Measurements from ENCODE around the gene VAV3.
A peak's percentile ranks its signal among the peaks of the same experiment; 100 is the strongest.

VAV3 gene

GRCh38 chr1:107552781-107553180 lies 412.2 kb downstream of the VAV3 start:
- DNase-seq, result no peak

DNA sequence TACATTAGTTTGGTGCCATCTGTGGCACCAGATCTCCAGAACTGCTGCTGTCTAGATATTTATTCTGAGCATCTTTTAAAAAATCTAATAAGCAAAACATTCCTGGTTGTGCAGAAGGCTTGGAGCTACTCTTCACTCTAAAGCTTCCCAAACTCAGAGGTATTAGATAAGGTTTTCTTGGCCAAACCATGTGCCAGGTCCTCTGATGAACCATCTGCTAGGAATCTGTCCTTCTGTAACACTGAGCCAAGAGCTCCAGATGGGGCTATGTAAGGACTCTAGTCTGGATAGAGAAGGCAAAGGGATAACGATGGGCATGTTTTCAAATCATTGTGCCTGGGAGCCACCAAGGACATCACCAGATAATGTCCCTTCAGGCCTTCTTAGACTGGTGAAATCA lies 413.5 kb downstream of the VAV3 start:
- no peak for DNase-seq

DNA sequence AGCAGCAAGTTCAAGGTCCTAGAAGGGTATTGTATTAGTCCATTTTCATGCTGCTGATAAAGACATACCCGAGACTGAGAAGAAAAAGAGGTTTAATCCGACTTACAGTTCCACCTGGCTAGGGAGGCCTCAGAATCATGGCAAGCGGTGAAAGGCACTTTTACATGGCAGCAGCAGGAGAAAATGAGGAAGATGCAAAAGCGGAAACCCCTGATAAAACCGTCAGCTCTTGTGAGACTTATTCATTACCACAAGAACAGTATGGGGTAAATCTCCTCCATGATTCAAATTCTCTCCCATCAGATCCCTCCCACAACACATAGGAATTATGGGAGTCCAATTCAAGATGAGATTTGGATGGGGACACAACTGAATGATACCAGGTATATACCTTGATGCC lies 414.6 kb downstream of the VAV3 start:
- DNase-seq, result no peak

GRCh38 chr1:107549152-107549810 lies 415.7 kb downstream of the VAV3 start:
- DNase-seq, result no peak

DNA sequence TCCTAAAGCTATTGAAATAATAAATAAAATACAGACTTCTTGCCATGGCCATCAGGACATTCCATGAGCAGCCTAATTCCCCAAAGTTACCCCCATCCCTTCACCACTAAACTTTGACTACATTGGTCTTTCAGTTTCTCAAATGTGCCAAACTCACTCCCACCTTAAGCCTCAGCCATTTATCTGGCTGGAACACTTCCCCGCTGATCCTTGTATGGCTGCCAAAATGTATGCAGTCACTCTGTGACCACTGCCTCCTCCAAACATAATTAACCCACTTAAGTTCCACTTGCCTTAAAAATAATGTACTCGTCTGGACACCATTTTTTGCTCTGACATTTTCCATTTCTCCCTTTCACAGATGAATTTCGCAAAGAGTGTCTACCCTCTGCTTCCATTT lies 416.7 kb downstream of the VAV3 start:
- no peak for DNase-seq

- no peak for DNase-seq
Measured at GRCh38 chr1:107547363-107548155, 417.4 kb downstream of the VAV3 start.

DNA sequence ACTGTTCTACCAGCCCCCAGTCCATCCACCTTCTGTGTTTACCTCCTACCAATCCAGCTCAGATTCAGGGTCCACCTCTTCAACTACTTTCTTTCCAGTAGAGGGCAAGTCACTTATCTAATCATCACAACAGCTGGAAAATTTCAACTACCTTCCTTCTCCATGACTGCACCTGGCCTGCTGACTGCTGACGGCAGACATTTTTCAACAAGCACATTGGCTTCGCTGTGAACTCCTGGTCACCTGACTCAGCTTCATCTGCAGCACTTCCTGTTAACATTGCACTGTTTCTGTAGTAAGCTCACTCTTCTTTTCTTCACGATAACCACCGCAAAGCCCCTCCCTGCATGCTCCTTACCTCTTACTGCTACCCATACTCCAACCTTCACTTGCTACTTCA lies 418.4 kb downstream of the VAV3 start:
- no peak for DNase-seq

DNA sequence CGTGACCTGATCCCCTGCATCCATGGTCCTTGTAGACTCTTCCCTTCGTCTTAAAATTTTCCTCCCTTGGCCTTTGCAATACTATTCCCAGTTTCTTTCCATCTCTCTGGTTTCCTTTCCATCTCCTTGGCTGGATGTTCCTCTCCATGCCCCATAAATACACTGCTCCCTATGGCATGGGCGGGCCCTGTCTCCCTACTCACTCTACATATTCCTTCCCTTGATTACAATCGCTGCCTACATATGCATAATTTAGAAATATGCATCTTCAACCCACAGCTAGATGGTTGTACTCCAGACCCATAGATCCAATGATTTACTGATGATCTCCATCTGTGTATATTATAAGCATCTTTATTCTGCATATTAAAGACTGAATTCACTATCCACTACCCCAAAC lies 419.1 kb downstream of the VAV3 start:
- DNase-seq, result no peak

DNA sequence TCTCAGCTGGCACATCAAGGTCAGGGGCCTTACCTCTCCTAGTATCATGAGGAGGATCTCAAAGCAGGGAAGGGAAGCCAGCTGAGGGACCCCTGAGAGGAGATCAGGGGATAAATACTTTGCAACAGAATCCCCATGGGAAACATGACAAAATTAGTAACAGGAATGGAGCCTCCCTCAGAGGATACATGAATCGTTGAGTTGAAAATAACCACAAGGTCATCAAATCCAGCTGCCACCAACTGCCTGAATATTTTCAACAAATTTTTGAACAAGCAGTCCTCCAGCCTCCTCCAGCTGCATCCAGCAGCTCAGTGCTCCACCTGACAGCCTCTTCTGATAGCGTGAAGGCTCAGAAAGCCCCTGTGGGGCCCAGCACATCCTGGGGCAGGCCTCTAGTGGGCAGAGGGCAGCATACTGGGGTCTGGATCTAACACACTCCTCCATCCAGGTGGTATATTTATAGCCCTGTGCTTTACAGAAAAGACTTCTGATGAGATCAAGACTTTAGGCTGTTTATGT lies 419.9 kb downstream of the VAV3 start:
- no peak for DNase-seq

DNA sequence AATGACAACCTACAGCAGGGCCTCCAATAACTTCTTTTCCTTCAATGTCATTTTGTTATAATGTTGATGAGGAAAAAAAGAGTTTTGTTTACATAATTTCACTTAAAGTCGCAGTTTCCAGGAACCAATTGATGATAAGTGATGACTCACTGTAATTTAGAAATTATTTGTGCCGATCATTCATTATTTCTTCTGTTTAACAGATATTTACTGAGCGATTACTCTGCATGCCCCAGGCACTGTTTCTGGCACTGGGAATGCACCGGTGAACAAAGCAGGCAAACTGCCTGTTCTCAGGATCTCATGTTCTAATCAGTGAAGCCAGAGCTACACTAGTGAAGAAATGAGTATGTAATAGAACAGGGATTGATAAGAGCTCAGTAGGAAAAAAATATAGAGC lies 420.7 kb downstream of the VAV3 start:
- DNase-seq, result no peak

- no peak for DNase-seq
Measured at GRCh38 chr1:107541412-107541811, 423.6 kb downstream of the VAV3 start.

DNA sequence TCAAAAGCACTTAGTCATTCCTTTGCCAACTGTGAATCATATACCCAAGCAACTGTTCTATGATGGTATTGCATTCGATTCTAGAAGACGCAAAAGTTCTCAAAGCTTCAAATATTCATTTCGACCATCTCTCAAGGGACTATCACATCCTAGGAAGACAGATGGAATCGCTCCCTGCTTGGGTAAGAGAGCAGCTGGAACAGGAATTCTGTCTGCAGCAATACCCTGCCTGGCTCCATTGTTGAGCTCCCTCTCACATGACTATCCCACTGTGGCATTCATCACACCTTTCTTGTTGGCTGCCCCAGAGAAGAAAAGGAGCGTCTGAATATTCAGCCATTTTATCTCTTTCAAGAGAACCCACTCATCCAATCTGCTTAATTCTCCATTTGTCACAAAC lies 426.5 kb downstream of the VAV3 start:
- DNase-seq, result no peak

DNA sequence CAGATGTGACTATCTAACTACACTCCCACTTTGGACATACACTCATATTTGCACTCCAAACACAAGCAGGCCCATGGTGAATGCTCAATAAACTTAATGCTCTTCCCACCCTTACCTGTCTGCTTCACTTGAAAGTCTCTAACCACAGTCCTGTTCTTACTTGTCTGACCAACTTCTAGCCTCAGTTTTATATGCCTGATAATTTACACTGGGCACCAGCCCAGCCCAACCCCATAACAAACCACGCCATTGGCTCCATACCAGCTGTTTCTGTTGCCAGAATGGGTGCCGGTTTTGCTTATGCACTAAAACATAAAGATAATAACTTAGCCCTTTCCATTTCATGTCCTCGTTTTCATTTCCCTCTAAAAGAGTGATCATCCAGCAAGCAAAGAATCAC lies 428.7 kb downstream of the VAV3 start:
- DNase-seq, result peak; percentile 67

DNA sequence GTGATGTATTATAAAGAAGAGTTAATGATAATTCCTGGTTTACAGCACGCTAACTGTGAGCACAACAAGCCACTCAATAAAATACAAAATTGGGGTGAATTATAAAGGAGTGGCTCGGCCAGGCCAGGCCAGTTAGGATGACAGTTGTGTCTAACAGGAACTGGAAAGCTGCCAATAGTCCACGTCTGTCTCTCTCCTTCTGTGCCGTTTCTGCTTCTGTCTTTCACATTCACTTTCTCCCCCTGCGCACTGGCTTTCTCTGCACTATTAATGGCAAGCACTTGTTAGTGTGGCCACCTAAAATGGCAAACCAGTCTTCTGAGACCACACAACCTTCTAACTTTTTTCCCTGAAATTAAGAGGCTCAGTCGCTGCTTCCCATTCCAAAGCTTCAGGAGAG lies 429.9 kb downstream of the VAV3 start:
- DNase-seq, result peak; percentile 56

DNA sequence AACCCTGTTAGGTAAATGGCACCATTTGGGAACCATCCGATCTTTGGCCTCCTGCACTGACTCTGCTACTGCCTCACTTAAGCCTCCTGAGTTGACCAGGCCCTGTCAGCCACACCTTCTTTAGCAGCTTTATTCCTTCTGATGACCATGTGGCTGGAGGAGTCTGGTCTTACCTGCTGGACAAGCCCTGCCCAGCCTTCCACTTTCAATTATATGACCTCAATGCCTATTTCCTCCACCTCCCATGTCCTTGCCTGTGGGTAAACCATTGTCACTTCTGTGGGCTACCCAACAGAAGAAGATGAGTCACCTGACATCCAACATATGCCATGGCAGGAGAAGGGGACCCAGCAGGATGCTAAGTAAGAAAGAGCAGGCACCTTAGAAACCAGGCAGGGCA lies 430.3 kb downstream of the VAV3 start:
- no peak for DNase-seq

DNA sequence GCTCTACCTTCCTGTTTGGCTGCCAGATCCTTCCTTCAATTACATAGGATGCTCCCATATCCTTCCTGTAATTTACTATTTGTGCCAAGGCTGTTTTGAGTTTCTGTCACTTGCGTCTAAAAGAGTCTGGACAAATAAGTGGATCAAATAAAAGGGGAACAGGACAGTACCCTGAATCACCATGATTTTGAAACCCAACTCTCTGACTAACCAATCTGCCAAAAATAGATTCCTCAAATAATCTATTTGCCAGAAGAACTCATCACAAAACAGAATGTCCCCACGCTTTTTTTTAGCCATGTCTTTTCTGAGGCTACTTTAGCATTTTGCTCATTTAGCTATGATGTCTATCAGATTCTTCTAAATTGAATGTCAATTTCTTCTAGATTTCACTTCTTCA lies 431.5 kb downstream of the VAV3 start:
- no peak for DNase-seq

DNA sequence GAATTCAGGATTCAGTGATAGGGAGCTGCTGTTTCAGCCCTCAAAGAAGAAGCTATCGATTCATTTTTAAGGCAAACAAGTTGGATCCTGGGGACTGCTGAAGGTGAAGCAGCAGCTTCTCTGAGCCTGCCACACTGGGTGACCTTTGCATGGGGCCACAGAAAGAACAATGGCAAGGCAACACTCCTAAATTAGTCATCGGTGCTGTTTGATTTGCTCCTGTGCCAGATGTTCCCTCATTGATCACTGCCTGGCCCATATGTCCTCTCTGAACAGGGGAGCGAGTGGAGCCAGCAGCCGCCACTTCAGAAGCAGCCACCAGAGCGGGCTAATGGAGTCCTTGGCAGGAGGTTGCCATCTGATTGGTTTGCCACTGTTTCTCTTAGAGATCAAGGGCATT lies 432.7 kb downstream of the VAV3 start:
- DNase-seq, result peak; percentile 94

- DNase-seq, result peak; percentile 31
Measured at GRCh38 chr1:107531065-107531908, 433.7 kb downstream of the VAV3 start.

DNA sequence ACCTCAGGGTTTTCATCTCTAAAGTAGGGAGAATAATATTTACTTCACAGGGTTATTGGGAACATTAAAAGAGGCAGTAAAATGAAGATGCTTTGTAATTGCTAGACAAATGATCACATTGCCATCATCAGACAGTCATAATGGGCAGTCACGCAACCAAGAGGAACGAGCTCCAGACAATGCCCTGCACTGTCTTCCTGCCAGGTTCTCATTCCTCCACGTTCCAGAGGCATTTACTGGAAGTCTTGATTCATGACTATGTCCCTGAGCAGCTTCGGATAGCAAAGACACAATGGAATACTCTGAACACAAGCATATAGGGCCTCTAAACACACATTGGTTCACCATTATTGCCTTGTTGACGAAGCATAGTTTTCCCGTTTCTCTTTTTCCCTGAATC lies 434.4 kb downstream of the VAV3 start:
- no peak for DNase-seq

- DNase-seq, result peak; percentile 84
Measured at GRCh38 chr1:107529511-107530149, 435.4 kb downstream of the VAV3 start.

GRCh38 chr1:107526524-107527198 lies 438.3 kb downstream of the VAV3 start:
- peak; percentile 67 for DNase-seq

GRCh38 chr1:107525961-107526360 lies 439.0 kb downstream of the VAV3 start:
- DNase-seq, result peak; percentile 31

All from NCI-H510A treated with DMSO at 0.1 percent for 48 hours (cell line).